Stimulated activated CD8-positive, alpha-beta memory T cell treated with anti-CD3 and anti-CD28 coated beads, Interleukin-7, amount 100 ng/mL, for 24 hours (primary cell): Measurements from ENCODE around the gene TNPO3.
"Not testable (repeated sequence)": the region's sequence is repeated elsewhere in the genome, so short reads cannot be mapped to it uniquely, and the experiment has no call there.

Experiments
- DNase-seq: peaks from one replicate; pipeline ENCODE4 v3.0.0-alpha.2; 2020; ENCODE audit warnings: low read depth

TNPO3 gene

DNA sequence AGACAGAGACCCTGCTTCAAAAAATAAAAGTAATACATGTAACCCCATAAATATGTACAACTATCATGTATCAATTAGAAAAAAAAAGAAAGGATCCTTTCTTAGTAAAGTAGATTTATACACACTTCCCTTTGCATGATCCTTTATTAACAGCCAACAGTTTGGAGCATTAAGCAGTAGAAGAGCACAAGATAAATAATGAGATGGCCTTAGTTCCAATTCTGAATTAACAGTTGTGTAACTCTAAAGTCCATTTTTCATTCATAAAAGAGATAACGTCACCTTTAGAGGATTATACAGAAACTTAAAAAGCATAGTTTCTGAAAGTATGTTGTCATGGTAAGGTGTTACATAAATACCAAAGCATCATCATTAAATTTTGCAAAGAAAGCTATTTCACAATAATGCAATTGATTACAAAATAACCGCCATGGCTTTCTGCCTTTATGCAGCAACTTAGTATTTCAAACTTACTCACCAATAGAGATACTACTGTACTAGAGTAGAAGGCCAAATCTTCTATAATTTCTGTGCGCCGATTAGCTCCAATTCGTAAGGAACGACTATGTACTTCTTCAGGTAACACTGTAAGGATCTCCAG, 40.3 kb downstream of the TNPO3 start:
- DNase-seq, result no peak

GRCh38 chr7:129013048-129013724, 41.7 kb downstream of the TNPO3 start:
- DNase-seq, result no peak

DNA sequence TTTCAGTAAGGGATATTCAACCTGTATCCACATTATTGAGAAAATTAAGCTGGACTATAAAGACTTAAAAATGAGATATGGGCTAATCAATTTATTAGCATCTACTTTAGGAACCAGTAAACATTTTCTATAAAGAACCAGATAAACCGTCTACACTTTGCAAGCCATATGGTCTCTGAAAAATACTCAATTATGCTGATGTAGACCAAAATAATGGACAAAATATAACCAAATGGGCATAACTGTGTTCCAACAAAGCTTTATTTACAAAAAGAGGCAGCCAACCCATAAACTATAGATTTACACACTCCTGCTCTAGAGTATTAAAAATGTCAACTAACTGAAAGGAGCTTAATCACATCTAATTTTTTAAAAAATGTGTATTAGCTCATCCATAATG, 42.3 kb downstream of the TNPO3 start:
- DNase-seq, result no peak

DNA sequence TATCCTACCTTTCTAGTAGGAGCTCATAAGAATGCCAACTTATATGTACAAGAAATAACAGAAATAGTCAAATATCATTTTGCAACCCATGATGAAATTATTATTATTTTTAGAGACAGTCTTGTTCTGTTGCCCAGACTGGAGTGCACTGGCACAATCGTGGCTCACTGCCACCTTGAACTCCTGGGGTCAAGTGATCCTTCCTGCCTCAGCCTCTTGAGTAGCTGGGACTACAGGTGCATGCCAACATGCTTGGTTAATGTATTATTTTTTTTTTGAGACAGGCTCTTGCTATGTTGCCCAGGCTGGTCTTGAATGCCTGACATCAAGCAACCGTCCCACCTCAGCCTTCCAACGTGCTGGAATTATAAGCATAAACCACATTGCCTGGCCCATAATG, 44.8 kb downstream of the TNPO3 start:
- DNase-seq, result no peak

- DNase-seq, result no peak
Measured at GRCh38 chr7:129009437-129009836, 45.5 kb downstream of the TNPO3 start.

DNA sequence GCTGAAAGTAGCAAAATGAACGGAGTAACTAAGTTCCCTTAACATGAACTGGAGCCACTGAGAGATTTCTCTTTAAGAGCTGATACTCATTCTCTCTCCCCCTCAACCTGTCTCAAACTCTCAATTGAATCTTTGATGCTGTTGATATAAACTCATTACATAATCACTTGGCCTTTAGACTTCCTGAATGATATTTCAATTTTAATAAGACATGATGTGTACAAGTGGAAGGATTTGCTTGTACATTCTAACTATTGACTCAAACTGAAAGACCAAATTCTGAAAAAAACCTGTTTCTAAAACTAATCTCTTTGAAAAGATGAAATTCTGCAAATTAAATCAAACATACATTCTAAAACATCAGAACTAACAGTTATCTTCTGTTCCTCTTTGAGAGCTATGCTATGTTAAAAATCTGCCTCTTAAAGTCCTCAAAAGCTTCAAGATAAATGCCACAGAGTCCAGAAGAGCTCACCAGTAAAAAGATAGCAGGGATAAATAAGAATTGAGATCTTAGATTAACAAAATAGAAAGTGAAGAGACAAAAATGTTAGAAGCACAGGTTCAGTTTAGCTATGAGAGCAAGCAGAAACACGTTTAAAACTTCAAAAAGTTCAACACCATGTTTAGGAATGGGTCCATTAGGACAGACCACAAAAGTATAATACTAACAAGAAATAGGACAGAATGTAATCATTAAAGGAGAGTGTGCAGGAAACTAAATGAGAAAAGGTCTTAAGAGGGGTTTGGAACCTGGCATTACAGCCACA, 46.1 kb downstream of the TNPO3 start:
- no peak for DNase-seq

DNA sequence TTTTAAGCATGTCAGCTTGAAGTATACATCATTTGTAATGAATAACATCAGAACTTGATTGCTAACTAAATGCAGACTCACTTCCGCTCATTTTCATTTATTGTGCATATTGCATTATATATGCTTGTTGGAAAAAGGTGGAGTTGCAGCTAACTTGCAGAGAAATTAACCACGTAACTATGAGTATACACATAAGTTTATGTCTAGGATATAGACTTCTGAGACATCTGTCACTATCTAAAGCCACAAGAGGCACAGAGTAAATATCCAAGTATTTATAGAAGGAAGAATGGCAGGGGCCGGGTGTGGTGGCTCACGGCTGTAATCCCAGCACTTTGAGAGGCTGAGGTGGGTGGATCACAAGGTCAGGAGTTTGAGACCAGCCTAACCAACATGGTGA, 47.3 kb downstream of the TNPO3 start:
- DNase-seq, result no peak

DNA sequence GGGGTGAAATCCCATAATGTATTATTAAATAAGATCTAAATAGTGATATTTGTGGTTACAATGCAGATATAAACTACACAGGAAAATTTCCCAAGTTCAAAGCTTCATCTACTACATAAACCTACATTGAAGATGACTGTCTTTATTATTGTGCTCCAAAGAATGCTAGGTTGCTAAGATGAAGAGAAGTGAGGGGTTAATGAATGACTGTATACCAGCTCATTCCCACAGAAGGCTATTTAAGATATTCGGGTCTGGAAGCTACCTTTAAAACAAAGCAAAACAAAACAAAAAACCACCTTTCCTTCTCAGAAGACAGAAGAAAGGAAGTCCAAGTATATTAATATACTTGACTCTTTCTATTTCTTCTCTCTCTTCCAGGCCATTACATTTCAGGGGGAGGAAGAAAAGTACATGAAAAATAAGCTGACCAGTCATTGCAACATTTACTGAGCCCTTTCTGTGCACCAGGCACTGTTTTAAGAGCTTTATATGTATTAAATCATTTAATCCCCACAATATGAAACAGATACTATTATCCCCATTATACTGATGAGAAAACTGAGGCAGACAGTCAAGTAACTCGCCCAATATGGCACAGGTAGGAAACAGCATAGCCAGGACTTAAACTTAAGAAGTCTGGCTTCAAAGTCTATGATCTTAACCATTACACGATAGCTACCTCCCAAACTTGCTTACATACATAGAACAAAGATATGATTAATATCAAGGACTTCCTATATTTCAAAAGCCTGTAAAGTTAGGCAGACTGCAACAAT, 48.1 kb downstream of the TNPO3 start:
- DNase-seq, result no peak

- DNase-seq, result no peak
Measured at GRCh38 chr7:129005186-129005585, 49.7 kb downstream of the TNPO3 start.

DNA sequence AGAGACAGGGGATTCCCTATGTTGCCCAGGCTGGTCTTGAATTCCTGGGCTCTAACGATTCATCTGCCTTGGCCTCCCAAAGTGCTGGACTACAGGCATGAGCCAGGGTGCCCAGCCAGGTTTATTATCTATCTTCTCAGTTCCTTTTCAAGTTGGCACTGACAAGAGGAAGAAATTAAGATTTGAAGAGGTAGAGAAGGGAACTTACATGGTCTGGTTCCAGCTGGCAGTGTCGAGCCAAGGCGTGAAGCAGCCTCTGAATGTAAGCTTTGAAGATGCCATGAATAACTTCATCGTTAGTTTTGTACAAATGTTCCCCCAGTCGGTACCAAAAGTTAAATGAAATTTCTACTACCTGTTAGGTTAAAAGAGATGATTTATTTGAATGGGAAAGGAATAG, 57.7 kb downstream of the TNPO3 start:
- DNase-seq, result no peak

DNA sequence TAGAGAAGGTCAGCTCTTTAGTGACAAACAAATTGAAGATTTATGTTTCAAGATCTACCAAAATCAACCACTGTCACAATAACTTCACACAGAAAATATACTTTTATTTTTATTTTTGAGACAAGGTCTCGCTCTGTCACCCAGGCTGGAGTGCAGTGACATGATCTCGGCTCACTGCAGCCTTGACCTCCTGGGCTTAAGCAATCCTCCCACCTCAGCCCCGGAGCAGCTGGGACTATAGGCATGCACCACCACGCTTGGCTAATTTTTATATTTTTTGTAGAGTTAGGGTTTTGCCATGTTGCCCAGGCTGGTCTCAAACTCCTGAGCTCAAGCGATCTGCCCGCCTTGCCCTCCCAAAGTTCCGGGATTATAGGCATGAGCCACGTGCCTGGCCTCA, 60.4 kb downstream of the TNPO3 start:
- DNase-seq, result not testable (repeated sequence)

DNA sequence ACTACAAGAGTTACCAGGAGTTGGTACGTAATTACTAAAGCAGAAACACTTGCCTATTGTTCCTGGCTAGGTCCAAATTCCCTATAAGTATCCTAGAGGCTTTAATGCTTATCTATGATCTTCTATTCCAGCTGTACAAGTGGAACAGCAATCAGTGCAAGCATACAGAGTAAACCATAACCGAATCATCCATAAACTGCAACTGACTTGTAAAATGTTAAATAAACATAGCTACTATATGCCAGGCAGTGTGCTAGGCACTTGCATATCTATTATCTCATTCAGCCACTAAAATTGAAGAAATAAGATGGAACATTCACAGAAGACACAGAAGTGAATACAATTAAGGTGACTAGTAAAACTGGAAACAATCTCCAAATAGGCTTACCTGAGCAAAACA, 61.5 kb downstream of the TNPO3 start:
- no peak for DNase-seq

DNA sequence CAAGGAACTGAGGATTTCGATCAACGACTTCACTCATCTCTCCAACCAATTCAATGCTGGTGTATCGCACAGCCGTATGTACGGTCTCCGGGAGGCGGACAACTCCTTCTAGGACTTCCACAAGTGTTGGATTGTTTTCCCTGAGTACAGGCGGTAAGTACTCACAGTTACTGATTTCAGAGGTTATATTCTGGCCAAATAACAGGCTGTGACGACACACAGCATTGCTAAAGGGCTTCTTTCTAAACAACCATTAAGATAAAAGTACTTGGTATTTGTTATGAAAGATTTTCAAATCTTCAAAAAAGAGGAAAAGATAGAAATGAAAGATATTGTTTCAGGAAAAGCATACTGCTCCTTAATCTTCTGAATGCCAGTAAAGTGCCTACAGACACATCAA, 65.0 kb downstream of the TNPO3 start:
- DNase-seq, result no peak

GRCh38 chr7:128988372-128988771, 66.5 kb downstream of the TNPO3 start:
- no peak for DNase-seq

DNA sequence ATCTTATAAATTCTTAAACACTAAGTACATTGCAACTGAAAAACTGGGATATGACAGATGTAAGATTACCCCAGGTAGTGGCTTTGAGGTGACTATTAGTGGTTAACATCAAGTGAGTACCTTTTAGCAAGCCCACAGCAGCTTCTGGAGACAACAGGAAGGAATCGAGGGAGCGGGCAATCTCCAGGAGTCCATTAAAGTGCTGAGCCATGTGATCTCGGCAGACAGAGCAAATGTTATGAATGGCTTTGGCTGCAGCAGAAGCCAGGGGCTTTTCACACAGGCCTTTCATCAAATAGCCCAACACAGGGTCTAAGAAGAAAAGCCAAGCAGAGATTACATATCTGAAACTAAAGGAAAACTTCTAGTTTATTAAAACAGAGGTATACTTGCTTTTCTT, 68.3 kb downstream of the TNPO3 start:
- no peak for DNase-seq

DNA sequence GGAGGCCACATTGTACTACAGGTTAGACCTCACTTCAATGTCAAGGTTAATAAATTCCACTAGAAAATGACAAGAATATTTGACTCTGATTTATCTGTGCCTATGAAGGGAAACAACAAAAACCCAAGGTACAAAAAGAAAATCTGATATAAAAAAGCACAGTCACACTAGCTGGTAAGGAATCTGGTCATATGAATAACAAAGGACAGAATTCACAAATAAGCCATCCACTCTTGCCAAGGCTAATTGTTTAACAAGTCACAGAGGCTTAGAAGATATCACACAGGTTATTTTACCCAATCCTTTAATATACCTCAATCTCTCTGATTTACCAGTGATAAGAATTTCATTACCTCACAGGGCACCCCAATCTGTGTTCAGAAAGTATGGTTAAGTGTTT, 69.3 kb downstream of the TNPO3 start:
- no peak for DNase-seq

GRCh38 chr7:128982105-128982504, 72.8 kb downstream of the TNPO3 start:
- DNase-seq, result no peak

DNA sequence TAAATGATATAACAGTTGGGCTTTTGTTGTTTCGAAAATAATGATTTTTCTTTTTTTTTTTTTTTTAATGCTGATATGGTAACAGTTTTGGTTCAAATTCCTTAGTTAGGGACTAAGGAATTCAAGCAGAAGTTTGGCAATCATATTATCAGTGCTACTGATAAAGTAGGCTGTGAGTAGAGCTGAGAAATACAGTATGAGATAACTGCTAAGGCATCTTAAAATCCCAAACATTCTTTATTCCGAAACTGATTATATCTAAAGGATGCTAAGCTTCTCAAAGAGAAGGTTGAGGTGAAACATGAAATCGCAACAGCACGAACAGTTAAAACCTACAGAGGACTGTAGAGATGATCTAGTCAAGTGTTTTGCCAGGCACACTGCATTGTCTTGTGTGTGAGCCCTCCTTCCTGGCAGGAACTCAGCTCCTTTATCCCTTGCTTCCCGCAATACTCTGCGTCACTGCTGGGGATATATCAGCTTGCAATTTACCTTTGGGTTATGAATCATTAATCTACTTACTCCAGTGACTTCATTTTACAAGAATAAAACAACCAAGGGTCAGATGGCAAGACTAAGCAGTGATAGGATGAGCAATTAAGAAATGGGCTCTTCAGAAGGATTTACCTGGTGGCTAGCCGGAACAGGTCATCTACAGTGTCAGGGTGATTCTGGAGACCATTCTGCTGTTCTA, 80.5 kb downstream of the TNPO3 start:
- DNase-seq, result no peak

- DNase-seq, result no peak
Measured at GRCh38 chr7:128968624-128969023, 86.3 kb downstream of the TNPO3 start.

DNA sequence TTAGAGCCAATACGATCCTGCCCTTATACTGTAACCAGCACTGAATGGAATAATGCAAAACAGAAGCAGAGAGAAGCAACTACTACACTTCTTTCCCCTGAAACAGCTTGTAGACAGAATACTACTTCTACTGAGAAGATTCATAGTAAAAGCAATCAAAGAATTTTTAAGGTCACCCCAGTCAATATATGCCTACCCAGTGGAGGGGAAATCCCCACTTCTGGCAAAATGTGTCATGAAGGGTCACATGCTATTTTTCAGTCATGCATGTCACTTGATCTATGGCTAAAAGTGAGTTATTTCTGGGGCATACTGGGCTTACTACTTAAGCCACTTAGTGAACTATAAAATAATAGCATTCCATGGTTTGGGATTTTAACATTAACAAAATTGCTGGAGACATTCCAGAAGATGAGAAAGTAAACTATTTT, 91.6 kb downstream of the TNPO3 start:
- DNase-seq, result no peak

- DNase-seq, result no peak
Measured at GRCh38 chr7:128962899-128963298, 92.0 kb downstream of the TNPO3 start.
